ENCODE results near the gene TGM6.

Gene TGM6

DNA sequence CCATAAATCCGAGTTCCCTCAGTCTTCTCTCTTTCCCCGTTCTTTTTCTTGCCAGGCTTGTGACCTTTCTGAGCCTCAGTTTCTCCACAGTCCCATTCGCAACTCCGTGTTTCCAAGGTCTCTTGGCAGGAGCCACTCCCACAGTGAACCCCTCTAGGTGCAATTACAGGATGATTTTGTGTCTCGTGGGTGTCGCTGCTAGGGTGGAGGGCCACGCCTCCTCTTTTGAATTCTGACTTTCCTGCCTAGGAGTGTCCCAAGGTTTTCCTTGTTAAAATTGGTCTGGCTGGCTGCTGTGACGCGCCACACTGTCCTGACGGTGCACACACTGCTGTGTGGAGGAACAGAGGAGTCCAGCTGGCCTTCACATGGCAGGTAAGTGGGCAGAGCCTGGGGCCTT, at the start of gene TGM6:
TGM6 (plus strand) TSS at position 301 of the 400 bp plus-strand sequence; CDS start at position 369, 68 bp downstream.
- no peak for DNase-seq (ENCODE audit: low spot score)

DNA sequence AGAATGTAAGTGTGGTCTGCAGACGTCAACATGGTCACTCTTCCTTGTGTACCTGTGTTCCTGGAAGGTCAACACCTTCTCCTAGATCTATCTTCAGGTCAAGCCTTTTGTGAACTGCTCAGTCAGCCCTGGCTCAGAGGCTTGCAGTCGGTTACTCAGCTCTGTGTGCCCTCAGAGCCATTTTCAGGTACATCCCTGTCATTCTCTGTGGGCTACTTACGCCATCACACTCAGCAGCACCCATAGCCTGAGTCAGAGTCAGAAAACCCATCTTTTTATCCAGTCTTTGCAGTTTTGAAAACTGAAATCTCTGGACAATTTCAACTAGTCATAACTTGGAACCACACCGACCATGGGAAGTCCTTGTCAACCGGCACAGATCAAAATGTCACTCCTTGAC, 49.6 kb upstream of the TGM6 start:
- DNase-seq (ENCODE audit: low spot score): no peak

DNA sequence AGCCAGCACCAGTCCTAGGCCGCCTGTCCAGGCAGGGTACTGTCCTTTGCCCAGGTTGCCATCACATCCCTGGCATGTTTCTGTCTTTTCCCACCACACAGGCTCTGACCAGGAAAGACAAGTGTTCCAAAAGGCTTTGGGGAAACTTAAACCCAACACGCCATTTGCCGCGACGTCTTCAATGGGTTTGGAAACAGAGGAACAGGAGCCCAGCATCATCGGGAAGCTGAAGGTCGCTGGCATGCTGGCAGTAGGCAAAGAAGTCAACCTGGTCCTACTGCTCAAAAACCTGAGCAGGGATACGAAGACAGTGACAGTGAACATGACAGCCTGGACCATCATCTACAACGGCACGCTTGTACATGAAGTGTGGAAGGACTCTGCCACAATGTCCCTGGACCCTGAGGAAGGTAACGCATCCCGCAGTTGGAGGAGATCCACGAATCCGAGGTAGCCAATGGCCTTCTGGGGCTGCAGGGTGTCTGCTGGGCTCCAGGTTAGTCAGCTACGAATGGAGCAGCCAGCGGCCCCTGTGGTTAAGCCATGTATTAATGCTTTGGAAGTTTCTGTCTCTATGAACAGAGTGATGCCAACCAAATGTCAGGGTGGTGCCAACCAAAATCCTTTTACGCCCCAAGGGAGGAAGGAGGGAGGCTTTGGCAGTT, 48.7 kb upstream of the TGM6 start:
- no peak for DNase-seq (ENCODE audit: low spot score)

DNA sequence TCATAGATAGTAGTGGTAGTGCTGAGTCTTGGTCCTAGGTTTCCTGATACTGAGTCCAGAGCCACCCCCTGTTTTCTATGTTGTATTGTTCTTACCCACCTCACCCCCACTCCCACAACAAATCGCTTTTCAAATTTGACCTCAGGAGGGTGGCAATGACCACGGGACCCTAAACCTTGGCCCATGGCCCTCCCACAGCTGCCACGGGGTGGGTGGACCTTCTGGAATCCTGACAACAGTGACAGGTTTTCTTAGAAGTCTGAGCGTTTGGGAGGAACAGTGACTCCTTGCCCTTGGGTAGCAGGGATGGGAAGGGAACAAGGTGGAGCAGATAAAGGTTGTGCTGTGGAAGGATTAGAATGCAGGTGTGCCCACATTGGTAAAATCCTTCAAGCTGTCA, 48.0 kb upstream of the TGM6 start:
- DNase-seq (ENCODE audit: low spot score): no peak

DNA sequence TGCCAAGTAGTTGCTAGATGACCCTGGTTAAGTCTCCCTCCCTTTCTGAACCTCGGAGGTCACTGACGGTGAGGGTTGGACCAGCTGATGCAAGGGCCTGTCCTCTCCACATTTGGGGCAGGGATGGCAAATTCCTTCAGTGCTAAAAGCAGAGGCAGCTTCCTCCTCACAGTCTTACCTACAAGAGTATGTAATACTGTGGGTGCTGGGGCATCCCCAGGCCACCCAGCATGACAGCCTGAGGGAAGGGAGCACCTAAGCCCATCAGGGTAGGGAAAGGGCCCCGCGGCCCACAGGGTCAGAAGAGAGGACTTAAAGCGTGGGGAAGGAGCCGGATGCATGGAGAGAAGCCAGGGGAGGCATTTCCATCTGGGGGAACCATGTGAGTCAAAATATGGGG, 46.9 kb upstream of the TGM6 start:
- no peak for DNase-seq (ENCODE audit: low spot score)

DNA sequence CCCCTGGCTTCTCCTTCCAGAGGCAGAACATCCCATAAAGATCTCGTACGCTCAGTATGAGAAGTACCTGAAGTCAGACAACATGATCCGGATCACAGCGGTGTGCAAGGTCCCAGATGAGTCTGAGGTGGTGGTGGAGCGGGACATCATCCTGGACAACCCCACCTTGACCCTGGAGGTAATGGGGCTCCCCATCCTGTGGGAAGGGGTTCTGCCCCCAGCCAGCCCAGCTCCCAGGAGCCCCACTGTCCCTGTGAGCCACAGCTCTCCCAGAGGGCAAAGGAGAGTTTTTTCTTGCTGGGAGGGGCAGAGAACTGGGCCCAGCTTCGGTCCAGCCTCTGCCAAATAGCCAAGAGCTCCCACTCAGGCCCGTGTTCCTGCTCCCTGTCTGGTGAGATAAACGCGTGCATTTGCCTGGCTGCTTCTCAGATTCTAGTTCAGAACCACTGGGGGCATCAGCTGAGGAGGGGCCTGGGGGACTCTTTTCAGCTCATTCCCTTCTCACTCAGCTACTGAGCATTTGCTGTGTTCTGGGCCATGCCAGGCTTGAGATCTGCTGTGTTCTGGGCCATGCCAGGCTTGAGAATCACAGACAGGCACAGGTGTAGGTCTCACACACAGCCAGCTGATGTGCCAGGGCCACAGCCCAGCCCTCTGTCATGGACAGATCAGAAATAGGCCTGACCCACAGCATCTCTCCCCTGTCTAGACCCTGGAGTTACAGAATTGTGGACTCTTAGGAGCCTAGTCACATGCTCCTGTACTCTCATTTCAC, 45.4 kb upstream of the TGM6 start:
- no peak for DNase-seq (ENCODE audit: low spot score)

DNA sequence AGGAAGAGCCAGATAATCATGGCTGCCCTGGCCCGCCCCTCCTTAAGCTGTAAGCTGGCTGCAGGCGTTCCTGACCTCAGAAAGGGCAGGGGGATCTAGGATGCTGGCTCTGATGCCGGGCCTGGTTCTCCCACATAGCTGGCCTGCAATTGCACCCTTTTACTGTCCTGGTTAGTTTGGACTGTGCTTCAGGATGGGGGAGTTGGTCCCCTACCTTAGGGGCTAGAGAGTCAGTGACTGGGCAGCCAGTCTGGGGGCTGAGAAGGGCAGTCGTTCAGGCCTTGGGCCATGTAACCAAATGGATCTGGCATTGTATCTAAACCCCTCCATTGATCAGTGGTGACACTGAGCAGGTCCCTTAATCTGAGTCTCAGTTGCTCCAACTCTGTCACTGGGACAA, 44.2 kb upstream of the TGM6 start:
- DNase-seq (ENCODE audit: low spot score): no peak

DNA sequence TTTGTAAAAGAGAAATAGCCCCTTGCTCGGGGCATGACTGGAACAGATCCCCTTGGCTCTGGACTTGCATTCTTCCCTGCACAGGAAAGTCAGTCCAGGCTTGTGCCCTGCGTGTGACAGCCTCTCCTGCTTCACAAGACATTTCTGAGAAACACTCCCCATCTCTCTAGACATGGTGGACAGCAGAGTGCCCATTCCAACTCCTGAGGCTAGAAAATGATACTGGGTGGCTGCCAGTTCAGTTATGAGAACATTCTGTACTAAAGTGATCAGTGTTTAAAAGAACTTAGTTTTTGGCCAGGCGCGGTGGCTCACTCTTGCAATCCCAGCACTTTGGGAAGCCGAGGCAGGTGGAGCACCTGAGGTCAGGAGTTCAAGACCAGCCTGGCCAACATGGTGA, 43.6 kb upstream of the TGM6 start:
- no peak for DNase-seq (ENCODE audit: low spot score)

DNA sequence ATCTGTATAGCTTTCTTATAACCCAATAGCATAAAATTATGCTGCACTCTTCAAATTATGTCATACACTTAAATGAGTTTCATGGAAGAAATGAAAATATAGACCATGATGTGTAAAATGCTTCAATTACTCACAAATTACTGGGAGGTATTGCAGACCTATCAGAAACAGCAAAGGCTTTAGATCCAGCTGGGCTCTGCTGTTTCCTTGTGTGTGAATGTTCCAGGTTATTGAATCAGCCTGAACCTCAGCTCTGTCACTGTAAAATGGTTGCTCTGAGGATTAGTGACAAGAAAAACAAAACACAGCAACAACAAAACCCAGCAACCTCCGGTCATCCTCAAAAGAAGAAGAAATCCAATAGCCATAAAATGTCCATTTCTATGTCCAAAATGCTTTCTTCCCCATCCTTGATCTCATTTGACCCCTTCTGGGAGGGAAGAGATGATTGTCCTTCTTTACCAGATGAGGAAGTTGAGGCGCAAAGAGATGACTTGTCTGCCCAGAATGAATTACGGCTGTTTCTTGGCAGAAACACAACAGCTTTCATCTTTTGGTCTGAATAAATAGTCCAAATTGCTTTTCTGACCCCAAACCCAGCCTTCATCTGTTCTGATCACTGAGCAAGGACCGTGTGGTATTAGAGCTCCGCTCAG, 42.2 kb upstream of the TGM6 start:
- no peak for DNase-seq (ENCODE audit: low spot score)

DNA sequence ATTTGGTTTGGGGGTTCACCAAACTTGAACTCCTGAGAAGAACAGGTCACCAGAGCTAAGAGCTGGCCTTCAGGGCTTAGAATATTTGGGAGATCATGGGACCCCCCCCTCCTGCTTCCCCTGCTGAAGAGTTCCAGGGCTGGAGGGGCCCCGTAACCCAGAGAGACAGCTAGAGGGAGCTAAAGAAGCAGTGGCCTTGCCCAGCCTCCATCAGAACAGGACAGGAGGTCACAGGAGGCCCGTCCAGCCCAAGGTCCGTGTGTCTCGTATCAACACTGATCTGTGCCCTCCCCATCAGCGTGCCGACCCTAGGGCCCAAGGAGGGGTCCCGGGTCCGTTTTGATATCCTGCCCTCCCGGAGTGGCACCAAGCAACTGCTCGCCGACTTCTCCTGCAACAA, 40.6 kb upstream of the TGM6 start:
- no peak for DNase-seq (ENCODE audit: low spot score)

DNA sequence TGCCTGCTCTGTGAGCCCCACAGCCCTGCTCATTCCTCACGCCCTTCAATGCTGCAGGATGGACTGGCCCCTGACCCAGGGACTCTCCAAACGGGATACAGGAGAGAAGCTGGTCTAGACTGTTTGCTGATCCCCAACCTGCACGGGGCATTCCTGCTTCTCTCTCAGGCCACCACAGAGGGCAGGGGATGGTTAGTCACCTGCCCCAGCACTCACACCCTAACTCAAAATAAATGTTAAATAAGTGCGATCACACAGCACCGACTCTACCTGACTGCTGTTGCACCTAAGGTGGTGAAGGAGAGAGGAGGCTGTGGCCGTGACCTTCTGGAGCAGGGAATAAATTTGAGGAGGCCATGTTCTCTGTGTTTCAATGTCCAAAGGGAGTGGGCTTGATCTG, 39.9 kb upstream of the TGM6 start:
- no peak for DNase-seq (ENCODE audit: low spot score)

DNA sequence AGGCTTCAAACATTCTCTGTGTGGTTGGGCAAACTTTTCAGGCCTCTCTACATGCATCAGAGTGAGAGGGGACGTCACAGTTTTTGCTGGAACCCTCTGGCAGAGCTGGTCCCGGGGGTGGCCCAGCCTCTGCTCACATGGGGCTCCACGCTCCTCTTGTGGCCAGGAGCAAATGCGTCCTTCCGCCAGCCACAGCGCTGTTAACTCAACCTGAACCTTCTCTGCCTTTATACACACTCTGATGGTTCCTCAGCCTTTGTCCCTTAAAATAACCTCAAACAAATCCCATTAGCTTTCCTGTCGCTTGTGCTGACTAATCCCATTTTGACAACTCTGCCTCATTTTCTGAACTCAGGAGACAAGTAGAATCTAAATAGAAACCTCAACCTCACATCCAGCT, 39.4 kb upstream of the TGM6 start:
- DNase-seq (ENCODE audit: low spot score): no peak

DNA sequence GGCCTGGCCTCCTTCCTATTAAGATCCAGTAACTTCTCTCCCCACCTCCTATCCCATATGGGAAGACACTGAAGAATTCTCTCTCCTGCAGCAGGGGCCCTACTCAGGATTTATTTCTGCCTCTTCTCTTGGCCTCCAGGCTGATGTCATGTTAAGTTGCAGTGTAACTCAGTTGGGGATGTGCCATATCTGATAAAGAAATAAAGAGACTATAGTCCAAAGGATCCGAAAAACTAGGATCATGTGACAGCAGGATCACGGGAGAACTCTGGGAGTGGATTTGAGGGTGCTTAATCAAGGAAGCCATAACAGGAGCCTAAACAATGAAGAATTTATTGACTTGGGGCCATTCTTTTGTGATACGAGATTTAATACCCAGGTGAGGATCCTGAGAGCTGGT, 38.5 kb upstream of the TGM6 start:
- no peak for DNase-seq (ENCODE audit: low spot score)

DNA sequence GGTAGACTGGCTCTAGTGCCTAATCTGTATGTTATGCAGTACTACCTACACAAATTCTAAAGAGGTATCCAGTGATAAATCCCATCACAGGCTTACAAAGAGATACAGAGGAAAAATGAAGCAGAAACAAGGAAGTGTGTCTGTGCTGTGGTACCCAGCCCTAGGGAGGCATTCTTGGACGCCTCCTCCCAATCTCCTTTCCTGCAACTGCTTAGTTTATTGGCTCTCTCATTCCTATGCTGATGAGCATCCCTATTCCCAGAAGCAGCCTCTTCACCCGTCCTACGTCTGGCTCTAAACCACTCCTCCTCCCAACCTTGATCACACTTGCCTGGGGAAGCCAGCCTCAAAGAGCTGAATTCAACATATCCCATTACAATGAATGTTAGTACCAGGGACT, 34.5 kb upstream of the TGM6 start:
- no peak for DNase-seq (ENCODE audit: low spot score)

DNA sequence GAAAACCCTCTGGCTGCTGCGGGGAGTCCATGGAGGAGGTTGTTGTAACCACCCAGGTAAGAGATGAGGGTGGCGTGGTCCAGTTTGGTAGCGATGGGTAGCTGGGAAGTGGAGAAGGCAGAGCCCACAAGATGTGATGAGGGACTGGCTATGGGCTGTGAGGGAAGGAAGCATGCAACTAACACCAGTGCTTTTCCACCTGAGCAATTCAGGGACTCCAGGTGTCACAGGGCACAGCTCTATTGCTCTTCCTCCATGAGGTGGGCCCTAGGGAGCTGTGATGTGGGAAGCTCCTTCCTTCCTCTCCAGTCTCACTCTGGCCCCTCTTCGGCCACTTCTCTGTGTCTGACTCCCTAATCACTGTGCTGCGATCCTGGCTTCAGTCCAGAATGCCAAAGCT, 32.4 kb upstream of the TGM6 start:
- DNase-seq (ENCODE audit: low spot score): no peak

DNA sequence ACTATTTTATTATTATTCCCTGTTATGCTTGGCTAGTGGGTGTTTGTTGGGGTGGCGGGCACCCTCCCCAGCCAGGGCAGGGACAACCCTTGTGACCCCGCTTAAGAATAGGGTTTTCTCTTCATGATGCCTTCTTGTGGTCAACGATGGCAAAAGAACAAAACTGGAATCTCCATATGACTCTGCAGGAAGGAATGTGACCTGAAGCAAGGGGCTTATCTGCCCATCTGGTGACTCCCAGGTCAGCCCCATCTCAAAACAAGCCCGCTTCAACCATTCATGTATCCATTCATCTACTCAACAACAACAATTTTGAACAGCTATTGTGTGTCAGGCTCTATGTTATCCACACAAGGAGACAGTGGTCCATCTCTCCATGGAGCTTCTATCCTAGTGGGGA, 30.9 kb upstream of the TGM6 start:
- no peak for DNase-seq (ENCODE audit: low spot score)

DNA sequence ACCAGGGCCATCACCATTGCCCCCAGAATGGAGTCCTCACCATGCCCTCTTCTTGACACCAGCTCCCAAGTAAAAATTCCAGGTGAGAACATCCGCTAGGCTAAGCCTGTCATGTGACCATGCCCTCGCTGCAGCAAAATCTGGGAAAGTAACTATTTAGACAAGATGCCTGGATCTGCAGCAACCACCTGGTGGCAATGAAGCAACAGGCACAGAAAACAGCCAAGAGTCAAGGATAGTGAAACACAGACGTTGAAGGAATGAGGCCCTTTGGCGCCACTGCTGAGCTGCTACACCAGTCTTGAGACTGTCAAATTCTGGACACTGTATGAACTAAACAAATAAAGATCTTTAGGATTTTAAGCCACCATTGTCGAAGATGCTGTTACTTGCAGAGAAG, 30.1 kb upstream of the TGM6 start:
- no peak for DNase-seq (ENCODE audit: low spot score)

DNA sequence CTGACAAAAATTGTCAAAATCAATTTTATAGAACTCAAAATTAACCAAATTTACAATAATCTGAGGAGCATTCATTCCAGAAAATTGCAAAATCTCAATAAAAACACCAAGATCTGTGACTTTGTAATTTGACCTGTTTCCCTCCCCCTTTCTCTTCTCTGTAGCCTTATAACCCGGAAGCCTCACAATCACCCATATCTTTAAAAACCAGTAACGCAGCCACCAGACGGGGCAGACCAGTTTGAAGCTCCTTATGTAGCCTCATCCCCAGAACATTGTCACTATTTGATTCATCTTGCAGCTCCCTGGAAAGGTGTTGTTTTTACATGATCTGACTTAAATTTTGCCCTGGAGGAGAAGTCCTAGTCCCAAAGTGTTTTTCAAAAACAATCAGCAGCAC, 27.5 kb upstream of the TGM6 start:
- no peak for DNase-seq (ENCODE audit: low spot score)

DNA sequence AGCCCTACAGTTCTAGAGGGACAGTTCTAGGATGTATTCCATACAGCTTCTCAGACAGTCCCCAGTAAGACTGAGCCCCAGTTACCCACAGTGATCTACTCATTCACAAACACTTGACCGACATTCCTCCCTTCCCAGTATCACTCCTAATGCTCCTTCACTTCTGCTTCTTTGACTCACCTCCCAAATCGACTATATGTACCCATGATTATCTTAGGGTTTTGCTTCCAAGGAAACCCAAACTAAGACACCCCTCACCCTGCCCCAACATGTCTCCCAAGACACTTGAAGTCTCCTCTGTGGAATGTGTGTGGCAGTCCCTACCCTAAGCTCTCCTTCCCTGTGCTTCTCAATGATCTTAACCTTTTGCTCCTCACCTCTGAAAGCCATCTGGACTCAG, 23.6 kb upstream of the TGM6 start:
- no peak for DNase-seq (ENCODE audit: low spot score)

DNA sequence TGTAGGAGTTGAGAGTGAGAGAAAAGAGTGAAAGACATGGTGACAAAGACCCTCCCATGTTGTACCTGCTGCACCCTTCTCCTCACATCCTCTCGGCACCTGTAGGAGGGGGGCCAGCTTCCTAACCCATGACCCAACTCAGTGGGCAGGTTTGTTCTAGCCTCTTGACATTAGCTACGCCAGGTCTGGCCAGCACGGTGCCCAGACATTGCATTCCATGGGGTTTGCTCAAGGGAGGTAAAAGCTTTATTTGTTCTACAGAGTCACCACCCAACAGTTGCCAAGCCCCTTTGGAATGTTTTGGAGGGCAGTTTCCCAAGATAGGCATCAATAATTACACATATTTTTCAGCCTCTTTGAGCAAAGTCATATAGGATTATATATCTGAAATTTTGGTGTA, 22.7 kb upstream of the TGM6 start:
- no peak for DNase-seq (ENCODE audit: low spot score)

DNA sequence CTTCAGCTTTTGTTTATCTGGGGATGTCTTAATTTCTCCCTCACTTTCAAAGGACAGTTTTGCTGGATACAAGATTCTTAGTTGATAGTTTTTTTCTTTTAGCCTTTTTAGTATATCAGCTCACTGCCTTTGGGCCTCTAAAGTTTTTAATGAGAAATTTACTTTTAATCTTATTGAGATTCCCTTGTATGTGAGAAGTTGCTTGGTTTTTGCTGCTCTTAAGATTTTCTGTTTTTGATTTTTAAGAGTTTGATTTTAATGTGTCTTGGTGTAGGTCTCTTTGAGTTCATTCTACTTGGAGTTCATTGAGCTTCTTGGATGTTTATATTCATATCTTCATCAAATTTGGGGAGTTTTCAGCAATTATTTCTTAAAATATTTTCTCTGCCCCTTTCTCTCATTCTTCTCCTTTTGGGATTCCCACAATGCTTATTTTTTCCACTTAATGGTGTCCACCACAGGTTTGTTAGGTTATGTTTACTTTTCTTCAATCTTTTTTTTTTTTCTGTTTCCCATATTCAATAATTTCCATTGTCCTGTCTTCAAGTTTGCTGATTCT, 19.6 kb upstream of the TGM6 start:
- no peak for DNase-seq (ENCODE audit: low spot score)

DNA sequence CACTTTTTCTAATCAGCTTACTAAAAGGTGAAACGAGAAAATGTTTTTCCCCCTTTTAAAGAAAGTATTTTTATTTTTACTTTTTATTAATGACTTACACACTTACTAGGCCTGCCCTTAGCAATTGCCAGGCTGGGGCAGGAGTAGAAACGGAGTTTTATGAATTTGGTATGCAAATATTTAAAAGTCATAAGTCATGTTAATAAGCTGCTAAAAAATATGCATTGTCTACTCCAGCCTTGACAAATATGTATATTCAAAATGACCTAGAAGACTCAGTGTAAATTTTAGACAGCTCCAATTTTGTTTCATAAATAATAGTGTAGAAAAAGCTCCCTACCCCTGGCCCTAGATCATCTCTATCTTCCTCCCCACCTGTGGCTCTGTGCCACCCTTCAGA, 17.5 kb upstream of the TGM6 start:
- DNase-seq (ENCODE audit: low spot score): no peak

DNA sequence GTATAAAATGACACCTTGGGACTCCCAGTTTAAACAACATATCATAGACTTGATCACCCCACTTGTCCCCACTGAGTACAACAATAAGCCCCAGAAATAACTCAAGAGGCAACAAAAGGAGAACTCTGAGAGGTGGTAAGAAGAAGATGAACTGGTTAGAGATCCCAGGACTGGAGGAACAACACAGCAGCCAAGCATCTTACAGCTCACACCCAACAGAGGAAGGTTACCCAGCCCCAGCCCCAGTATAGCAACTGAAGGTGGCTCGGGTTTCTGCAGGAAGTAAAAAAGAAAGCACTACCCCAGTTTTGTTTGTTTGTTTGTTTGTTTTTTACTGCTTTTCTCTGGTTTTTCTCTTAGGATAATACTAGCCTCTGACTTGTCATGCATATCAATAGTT, 17.1 kb upstream of the TGM6 start:
- DNase-seq (ENCODE audit: low spot score): no peak

Data from AG08396 (cell line).